ENCODE results near the gene CREBBP. TPM values are rescaled to one million over a fixed set of nuclear protein-coding genes. Genes with fewer than 3 reads are reported as not detected.
A peak's percentile ranks its signal among the peaks of the same experiment; 100 is the strongest.

The CREBBP gene
- total RNA-seq, 1 donor from 2014 or later: 105 TPM

GRCh38 chr16:3879887-3880564 is 487 bp downstream of the CREBBP start:
- DNase-seq: peak; percentile 38

GRCh38 chr16:3879258-3879886 is 1.1 kb downstream of the CREBBP start:
- DNase-seq: no peak

GRCh38 chr16:3878610-3879009 is 1.9 kb downstream of the CREBBP start:
- no peak for DNase-seq

- DNase-seq: no peak
Observed at GRCh38 chr16:3876695-3877094, 3.8 kb downstream of the CREBBP start.

GRCh38 chr16:3876160-3876559 is 4.4 kb downstream of the CREBBP start:
- DNase-seq: no peak

GRCh38 chr16:3874794-3875692 is 5.5 kb downstream of the CREBBP start:
- DNase-seq: no peak

- DNase-seq: no peak
Observed at GRCh38 chr16:3874242-3874641, 6.3 kb downstream of the CREBBP start.

- no peak for DNase-seq
Observed at GRCh38 chr16:3873482-3874173, 6.9 kb downstream of the CREBBP start.

GRCh38 chr16:3872216-3872895 is 8.2 kb downstream of the CREBBP start:
- DNase-seq: no peak

GRCh38 chr16:3868967-3869366 is 11.5 kb downstream of the CREBBP start:
- no peak for DNase-seq

GRCh38 chr16:3868556-3868955 is 12.0 kb downstream of the CREBBP start:
- DNase-seq: no peak

GRCh38 chr16:3866703-3867431 is 13.6 kb downstream of the CREBBP start:
- DNase-seq: no peak

- no peak for DNase-seq
Observed at GRCh38 chr16:3865241-3865640, 15.3 kb downstream of the CREBBP start.

- DNase-seq: no peak
Observed at GRCh38 chr16:3864562-3864961, 16.0 kb downstream of the CREBBP start.

GRCh38 chr16:3863587-3863986 is 16.9 kb downstream of the CREBBP start:
- DNase-seq: no peak

- no peak for DNase-seq
Observed at GRCh38 chr16:3861808-3862451, 18.6 kb downstream of the CREBBP start.

GRCh38 chr16:3859889-3860288 is 20.6 kb downstream of the CREBBP start:
- no peak for DNase-seq

GRCh38 chr16:3858801-3859200 is 21.7 kb downstream of the CREBBP start:
- DNase-seq: no peak

GRCh38 chr16:3857189-3858043 is 23.1 kb downstream of the CREBBP start:
- DNase-seq: no peak
